Iris pigment epithelial cell (primary cell): ENCODE measurements around the gene SETD6.
"Not testable (repeated sequence)": the region's sequence is repeated elsewhere in the genome, so short reads cannot be mapped to it uniquely, and the experiment has no call there.

Source experiments
- DNase-seq: peaks from one replicate; pipeline ENCODE4 v3.0.0-alpha.2; 2011; ENCODE audit warnings: low read depth

The SETD6 gene

GRCh38 chr16:58515125-58515870, at the start of gene SETD6:
Gene SETD6 (plus strand): TSS chr16:58515517. CDS start chr16:58515538, 21 bp downstream.
- peak; percentile 94 for DNase-seq

GRCh38 chr16:58465817-58466216, 49.5 kb upstream of the SETD6 start:
- no peak for DNase-seq

GRCh38 chr16:58466396-58466795, 48.9 kb upstream of the SETD6 start:
- DNase-seq: no peak

GRCh38 chr16:58467905-58468304, 47.4 kb upstream of the SETD6 start:
- DNase-seq: no peak

- DNase-seq: no peak
Observed at GRCh38 chr16:58471209-58471975, 43.9 kb upstream of the SETD6 start.

- no peak for DNase-seq
Observed at GRCh38 chr16:58472266-58472665, 43.1 kb upstream of the SETD6 start.

GRCh38 chr16:58472827-58473226, 42.5 kb upstream of the SETD6 start:
- DNase-seq: no peak

- DNase-seq: no peak
Observed at GRCh38 chr16:58474296-58474695, 41.0 kb upstream of the SETD6 start.

GRCh38 chr16:58475091-58475619, 40.2 kb upstream of the SETD6 start:
- DNase-seq: no peak

GRCh38 chr16:58476791-58477190, 38.5 kb upstream of the SETD6 start:
- no peak for DNase-seq

GRCh38 chr16:58478427-58478826, 36.9 kb upstream of the SETD6 start:
- DNase-seq: no peak

GRCh38 chr16:58481226-58481869, 34.0 kb upstream of the SETD6 start:
- no peak for DNase-seq

GRCh38 chr16:58481931-58482330, 33.4 kb upstream of the SETD6 start:
- no peak for DNase-seq

- DNase-seq: no peak
Observed at GRCh38 chr16:58485184-58485887, 30.0 kb upstream of the SETD6 start.

- DNase-seq: peak; percentile 67
Observed at GRCh38 chr16:58487566-58488351, 27.6 kb upstream of the SETD6 start.

GRCh38 chr16:58488531-58488930, 26.8 kb upstream of the SETD6 start:
- DNase-seq: no peak

- DNase-seq: no peak
Observed at GRCh38 chr16:58490065-58490464, 25.3 kb upstream of the SETD6 start.

GRCh38 chr16:58490539-58490938, 24.8 kb upstream of the SETD6 start:
- not testable (repeated sequence) for DNase-seq

- no peak for DNase-seq
Observed at GRCh38 chr16:58492066-58492465, 23.3 kb upstream of the SETD6 start.

- no peak for DNase-seq
Observed at GRCh38 chr16:58492735-58493134, 22.6 kb upstream of the SETD6 start.

- DNase-seq: no peak
Observed at GRCh38 chr16:58493756-58494431, 21.4 kb upstream of the SETD6 start.
